RWPE1 (cell line): Measurements from ENCODE around the gene ANKRD37.

Source experiments
- CTCF ChIA-PET: fragments of 350-600 bp; sonication (Branson Sonifier 250); formaldehyde crosslinking; extraction: SDS; loops from one replicate; lab custom pipeline; 2021; lab: Yijun Ruan, JAX
- POLR2A ChIA-PET: fragments of 400-600 bp; formaldehyde crosslinking; extraction: SDS; loops from one replicate; lab custom pipeline; 2020; ENCODE audit warnings: antibody characterized with exemption; ENCODE audit not compliant: low non-redundant PET; lab: Yijun Ruan, JAX
- DNase-seq: peaks from one replicate; pipeline ENCODE4 v3.0.0; 2012; ENCODE audit warnings: low spot score
- H3K27ac ChIP-seq: fragments of 450-650 bp; 2 replicates; pipeline ENCODE4 v1.5.1; 2017
- CTCF ChIP-seq: fragments of 450-650 bp; conservative IDR thresholded peaks from 2 replicates; pipeline ENCODE4 v1.5.1; 2017; ENCODE audit warnings: low read depth, mild to moderate bottlenecking

Gene ANKRD37

DNA sequence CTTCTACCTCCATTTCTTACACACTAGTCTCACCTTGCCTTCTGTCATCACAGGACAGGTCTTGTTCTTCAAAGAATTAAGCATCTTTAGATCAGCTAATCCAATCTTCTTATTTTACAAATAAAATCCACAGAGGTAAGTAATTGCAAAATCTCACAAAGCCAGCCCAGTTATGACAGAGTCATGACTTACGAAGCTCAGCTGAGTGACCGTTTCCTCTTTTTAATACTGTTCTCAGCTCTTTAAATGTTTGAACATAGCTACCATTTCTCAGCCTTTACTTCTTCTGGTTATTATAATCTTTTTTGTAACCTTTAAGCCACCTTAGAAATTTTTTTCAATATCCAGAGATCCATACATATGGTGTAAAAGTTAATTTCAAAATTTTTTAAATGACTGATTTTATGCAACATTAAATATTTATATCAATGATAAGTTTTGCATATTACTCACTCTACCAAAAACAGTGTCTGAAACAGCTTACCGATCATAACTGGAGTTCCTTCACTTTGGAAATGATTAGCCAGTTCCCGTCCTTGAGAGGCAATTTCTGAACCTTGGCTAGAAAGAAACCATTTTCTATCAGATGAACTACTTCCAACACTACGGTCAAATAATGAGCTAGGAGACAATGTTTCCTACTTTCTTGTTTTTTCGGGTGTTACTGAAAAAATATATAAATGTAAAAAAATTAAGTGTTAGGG lies 8.8 kb downstream of the ANKRD37 start:
- no peak overlapping the region for H3K27ac ChIP-seq
- POLR2A ChIA-PET, result no interaction called here
- no peak for TF ChIP-seq CTCF
- DNase-seq, result no peak
- CTCF ChIA-PET, result interaction anchor here (0.5 kb wide), 1 partner anchor 457 kb away, joined by 3 read pairs; no protein-coding TSS in a partner anchor

DNA sequence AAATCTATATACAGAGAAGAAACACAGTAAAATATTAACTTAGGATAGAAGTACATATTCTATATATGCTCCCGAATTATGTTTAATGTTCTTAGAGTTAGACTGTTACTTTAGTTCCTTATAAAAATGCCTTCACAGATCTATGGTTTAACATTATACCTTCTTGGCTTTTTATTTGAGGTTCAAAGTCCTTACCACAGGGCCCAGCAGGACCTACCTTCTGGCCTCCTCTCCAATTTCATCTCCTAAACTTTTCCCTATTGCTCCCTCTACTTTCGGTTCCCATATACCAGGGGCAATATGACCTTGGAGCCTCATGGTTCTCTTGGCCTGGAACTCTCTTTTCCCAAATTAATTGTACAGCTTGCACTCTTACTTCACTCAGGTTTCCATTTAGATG lies 11.8 kb downstream of the ANKRD37 start:
- no peak for TF ChIP-seq CTCF
- no peak overlapping the region for H3K27ac ChIP-seq
- ChIA-PET CTCF (no interaction called here), POLR2A (no interaction called here)
- no peak for DNase-seq

DNA sequence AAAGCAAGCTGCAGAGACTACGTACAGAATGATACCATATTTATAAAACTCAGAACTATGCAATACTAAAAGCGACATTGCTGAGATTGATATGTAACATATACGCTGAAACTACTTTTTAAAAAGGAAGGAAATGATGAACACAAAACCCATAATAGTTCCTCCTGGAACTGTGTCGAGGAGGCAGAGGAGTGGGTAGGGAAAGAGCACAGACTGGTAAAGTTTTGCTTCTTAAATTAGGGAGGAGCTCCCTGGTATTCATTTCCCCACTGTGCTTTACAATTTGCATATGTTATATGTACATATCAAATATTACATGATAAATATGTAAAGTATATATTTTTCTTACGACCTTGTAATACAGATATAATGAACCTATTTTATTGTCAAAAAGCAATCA lies 15.2 kb downstream of the ANKRD37 start:
- TF ChIP-seq CTCF, result no peak
- ChIA-PET CTCF (interaction anchor here (0.6 to 1.0 kb wide), 2 partner anchors 26 to 185 kb away, joined by 3 to 4 read pairs; no protein-coding TSS in a partner anchor), POLR2A (no interaction called here)
- H3K27ac ChIP-seq, result no peak overlapping the region
- no peak for DNase-seq

GRCh38 chr4:185412412-185412811 lies 15.8 kb downstream of the ANKRD37 start:
- H3K27ac ChIP-seq, result no peak overlapping the region
- POLR2A ChIA-PET, result no interaction called here
- TF ChIP-seq CTCF, result no peak
- no peak for DNase-seq
- CTCF ChIA-PET, result interaction anchor here (0.6 to 1.0 kb wide), 2 partner anchors 26 to 185 kb away, joined by 3 to 4 read pairs; no protein-coding TSS in a partner anchor

- CTCF ChIA-PET, result no interaction called here
- no peak for DNase-seq
- POLR2A ChIA-PET, result no interaction called here
- H3K27ac ChIP-seq, result no peak overlapping the region
- no peak for TF ChIP-seq CTCF
These were observed 20.3 kb downstream of the ANKRD37 start for GRCh38 chr4:185416955-185417354.

GRCh38 chr4:185421366-185422124 lies 24.9 kb downstream of the ANKRD37 start:
- TF ChIP-seq CTCF, result no peak
- POLR2A ChIA-PET, result no interaction called here
- H3K27ac ChIP-seq, result no peak overlapping the region
- CTCF ChIA-PET, result no interaction called here
- no peak for DNase-seq
